IPS DF 4.7 (cell line): ENCODE results near the gene PLCB4.
"Not testable (repeated sequence)": the region's sequence is repeated elsewhere in the genome, so short reads cannot be mapped to it uniquely, and the experiment has no call there.

ENCODE experiments used
- DNase-seq: peaks from one replicate; pipeline ENCODE4 v3.0.0-alpha.2; 2013; ENCODE audit warnings: low spot score; ENCODE audit errors: extremely low read depth

The PLCB4 gene

DNA sequence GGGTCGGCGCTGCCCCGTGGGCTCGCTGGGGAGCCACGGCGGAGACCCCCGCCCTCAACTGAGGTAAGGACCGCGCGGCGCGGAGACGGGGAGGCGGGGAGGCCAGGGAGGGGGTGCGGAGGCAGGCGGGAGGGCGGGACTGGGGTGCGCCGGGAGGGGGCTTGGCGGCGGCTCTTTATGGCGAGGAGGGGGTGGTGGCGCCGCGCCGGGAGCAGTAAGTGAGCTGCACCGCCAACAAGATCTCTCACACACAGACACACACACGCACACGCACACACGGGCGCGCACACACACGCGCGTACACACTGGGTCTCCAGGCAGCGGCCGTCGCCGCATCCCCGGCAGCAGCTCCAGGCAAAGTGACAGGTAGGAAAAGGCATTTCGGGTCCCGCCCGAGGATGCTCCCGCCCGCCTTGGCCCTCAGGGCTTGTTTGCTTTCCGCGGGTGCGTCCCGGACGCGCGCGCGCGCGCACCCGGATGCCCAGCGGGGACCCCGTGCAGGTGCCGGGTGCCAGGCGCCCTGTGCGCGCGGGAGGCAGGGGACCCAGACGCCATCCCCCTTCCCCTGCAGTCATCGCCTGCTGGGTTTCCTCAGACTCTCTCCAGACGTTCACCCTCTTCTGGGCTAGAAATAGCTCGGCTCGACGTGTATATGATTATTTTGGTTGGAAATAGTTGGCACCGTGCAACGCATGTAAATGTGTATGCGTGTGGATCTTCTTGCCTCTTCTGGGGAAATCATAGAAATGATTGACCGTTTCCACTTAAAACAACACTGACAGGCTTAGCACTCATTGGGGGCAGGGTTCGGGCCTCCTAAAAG lies at the start of gene PLCB4:
PLCB4 (plus strand) TSS at position 247 of the 823 bp plus-strand sequence. CDS start 238,728 bp downstream, outside the sequence.
- no peak for DNase-seq

DNA sequence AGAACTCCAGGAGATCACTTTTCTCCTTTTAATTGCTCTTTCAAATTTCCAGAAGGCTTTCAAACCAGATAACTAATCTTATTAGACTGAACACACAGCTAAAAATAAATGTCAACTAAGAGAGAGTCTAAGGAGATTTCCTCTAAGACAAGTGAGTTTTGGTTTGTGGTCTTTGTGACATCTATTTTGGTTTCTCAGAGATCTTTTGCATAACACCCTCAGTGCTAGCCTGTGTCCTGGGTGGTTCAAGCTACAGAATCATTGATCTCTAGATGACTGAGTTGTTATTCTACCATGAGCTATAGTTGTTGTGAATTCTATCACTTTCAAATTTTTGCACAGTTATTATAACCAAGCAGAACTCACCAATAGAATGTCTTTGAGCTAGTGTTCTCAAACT lies 49.1 kb upstream of the PLCB4 start:
- no peak for DNase-seq

DNA sequence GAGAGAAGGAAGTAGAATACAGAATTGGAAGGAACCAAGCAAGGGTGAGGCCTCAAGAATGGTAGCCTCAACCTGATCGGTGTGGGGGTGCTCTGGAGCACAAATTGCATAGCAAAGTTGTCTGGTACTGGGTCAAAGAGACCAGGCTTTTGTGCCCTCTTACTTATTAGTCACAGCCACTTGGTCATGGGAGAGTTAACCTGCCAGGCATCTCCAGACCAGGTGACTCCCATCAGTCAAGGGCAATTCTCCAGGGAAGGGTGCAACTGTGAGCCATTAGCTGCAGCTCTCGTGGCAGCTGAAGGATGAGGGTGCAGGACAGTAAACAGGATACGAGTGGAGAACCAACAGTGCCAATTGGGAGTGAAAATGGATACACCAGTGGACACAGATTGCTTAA lies 47.7 kb upstream of the PLCB4 start:
- DNase-seq: no peak

DNA sequence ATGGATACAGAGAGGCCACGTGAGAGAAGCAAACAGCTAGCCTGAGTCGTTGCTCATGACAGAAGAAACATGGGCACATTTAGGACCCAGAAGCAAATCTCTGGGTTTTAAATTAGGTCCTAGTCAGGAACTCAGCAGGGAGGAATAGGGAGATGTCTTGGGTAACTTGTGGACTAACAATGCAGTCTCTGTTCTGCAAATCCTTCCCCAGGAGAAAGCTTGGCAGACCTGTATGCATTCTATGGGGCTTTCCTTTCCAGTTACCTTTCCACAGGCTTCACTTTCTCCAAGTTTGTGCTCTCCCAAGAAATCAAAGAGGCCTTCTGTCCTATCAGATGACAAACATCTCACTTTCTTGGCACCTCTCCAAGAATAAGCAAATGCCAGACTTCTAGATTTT lies 47.2 kb upstream of the PLCB4 start:
- peak; percentile 71 for DNase-seq

DNA sequence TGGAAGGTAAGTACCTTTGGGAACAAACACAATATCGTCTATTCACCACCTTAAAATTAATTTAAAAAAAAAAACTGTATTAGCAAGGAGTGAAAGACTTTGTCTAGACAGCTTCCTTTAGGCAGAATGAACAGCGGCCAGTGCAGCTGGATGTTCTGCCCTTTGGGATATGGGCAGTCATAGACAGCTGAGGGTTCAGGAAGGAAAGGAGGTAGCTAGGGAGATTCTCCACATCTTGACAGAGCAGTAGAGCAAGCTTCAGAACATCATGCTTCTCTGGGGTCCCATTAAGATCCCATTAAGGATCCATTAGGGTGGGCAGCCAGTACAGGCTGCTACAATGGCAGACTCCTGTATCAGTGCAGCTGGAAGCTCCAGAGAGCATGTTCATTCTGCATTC lies 46.5 kb upstream of the PLCB4 start:
- no peak for DNase-seq

DNA sequence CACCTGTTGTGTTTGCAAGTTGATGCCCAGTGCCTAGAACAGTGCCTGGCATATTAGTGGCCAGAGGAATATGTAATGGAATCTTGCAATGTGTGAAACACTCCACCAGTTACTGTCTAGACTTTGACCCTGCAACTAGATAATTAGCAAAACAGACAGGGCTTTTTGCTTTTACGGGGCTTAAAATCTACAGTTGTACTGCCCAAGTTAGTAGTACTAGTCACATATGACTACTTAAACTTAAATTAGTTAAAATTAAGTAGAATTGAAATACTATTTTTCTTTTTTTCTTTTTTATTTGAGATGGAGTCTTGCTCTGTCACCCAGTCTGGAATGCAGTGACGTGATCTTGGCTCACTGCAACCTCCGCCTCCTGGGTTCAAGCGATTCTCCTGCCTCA lies 44.3 kb upstream of the PLCB4 start:
- DNase-seq: no peak

DNA sequence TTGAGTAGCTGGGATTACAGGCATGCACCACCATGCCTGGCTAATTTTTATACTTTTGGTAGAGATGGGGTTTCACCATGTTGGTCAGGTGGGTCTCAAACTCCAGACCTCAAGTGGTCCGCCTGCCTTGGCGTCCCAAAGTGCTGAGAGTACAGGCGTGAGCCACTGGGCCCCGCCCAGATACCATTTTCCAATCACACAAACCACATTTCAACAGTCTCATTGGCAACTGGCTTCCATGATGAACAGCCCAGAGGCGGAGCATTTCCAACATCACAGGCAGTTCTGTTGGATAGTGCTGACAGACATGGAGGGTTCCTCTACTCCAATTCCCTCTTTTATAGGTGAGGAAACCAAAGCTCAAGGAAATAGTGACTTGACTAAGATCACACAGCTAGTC lies 43.9 kb upstream of the PLCB4 start:
- no peak for DNase-seq

DNA sequence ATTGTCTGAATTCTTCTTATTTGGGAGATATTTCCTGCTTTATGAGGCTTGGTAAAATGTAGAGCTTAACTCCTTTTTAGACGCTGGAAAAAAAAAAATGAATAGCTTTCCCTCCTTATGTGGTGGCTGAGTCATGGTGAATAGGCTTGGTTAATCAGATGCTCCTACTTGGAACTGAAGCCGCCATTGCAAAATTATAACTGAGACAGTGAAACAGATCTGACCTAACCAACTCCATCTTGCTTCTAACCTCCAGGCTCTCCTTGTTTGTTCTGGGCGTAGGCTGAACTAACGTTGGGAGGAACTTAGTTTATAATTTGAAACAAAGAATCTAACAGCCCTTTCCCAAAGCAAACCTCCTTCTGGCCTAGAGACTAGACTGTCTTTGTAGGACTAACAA lies 43.2 kb upstream of the PLCB4 start:
- DNase-seq: no peak

DNA sequence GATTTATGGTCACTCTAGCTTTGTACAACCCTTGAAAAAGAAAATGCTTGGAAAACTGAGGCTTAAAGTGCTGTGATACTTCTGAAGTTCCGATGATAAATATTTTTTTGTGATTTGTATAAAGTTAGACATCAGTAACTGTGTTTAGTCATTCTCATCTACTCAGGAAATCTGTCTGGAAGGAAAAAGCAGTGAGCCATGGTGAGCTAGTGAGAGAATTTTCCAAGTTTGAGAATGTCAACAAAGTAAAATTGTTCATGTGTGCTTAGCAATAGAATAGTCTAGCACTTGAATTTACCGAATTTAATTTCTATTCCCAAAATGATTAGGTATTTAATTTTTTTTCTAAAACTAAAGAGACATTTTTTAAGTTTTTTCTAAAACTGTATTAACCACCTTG lies 41.3 kb upstream of the PLCB4 start:
- no peak for DNase-seq

DNA sequence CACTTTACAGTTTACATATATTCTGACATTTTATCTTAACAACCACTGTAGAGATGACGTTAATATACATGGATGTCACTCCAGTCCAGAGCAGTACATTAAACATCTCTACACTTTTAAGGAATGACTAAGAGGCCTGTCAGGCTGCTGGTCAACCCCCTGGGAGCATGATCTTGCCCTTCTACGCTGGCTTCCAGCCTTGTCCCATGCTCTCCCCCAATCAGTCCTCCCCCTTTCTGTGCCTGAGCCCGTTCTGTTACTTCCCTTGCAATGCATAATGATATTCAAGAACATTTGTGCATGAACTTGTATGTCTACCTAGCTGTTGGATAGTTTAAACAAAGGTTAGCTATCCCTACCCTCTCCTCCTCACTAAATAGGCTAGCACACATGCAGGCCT lies 40.5 kb upstream of the PLCB4 start:
- no peak for DNase-seq

DNA sequence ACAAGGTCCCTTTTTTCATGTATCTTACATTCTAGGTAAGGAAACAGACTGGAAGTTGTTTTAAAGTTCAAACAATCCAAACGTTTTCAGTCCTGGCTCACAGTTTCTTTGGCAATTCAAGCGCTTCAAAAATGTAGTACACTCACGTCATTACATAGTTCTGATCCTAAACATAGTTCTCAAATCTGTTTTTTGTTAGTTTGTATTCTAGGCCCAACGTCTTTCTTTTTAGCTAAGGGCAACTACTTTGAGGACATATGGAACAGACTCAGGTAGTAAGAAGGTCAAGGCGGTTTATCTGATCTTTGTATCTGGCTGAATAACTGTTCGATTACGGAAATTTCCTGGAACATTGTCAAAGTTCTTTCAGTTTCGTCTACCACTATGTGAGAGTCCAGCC lies 36.9 kb upstream of the PLCB4 start:
- no peak for DNase-seq

DNA sequence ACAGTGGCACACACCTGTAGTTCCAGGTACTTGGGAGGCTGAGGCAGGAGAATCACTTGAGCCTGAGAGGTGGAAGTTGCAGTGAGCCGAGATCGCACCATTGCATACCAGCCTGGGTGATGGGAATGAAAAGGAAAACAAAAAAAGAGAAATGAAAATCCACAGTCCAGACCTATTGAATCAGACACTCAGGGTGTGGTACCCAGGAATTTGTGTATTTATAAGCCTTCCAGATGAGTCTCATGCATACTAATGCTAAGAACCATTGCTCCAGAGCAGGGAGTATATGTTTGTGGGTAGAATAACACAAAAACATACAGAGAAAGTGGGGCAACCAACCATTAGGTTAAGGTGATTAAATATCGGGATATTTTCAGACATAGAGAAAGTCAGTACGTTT lies 36.1 kb upstream of the PLCB4 start:
- DNase-seq: no peak

DNA sequence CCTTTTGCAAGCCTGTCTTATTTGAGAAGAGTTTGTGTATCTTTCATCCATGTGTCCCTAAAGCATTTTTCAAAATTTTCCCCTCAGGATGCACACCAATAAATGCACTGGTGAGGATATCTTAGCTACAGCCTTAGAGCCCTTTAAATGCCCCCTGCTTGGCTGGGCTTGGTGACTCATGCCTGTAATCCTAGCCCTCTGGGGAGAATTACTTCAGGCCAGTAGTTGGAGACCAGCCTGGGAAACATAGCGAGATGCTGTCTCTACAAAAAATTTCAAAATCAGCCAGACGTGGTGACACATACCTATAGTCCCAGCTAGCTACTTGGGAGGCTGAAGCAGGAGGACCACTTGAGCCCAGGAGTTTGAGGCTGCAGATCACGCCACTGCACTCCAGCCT lies 33.8 kb upstream of the PLCB4 start:
- DNase-seq: no peak

DNA sequence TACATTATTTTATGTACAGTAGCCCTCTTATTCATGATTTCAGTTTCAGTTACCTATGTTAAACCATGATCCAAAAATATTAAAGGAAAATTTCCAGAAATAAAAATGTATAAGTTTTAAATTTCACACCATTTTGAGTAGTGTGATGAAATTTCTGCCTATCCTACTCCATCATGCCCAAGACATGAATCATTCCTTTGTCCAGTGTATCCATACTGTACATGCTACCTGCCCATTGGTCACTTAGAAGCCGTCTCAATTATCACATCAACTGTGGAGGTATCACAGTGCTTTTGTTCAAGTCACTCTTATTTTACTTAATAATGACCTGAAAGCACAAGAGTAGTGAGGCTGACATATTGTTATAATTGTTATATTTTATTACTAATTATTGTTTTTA lies 32.3 kb upstream of the PLCB4 start:
- no peak for DNase-seq

DNA sequence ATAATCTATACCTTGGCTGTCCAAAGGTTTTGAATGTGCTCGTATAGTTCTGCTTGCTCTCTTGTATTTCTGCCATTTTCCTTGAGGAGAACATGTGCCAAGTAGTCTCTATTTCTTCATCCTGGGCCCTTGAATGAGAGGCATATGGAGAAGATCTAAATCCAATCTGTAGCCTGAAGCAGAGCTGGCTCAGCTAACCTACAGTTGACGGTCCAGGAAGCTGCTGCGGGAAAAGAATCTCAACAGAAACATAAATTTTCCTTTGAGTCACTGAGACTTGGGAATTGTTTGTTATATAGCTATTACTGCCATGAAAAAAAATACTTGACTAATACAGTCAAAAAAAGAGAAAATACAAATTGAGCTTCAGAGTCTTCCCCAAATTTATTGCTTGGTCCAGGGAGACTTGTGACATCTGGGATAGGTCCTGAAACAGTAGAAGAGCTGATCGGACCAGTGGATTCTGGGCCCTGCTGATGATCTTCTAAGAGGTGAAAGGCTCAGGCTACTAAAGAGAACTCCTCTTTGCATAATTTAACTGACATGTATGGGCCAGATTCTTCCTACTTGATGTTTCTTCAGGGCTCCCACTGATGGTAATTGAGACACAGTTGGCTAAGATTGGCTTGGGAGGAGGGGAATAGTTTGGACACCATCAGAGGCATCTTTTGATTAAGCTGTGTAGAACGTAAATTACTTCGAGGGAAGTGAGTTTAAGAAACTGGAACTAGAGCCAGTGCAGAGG lies 29.9 kb upstream of the PLCB4 start:
- no peak for DNase-seq

DNA sequence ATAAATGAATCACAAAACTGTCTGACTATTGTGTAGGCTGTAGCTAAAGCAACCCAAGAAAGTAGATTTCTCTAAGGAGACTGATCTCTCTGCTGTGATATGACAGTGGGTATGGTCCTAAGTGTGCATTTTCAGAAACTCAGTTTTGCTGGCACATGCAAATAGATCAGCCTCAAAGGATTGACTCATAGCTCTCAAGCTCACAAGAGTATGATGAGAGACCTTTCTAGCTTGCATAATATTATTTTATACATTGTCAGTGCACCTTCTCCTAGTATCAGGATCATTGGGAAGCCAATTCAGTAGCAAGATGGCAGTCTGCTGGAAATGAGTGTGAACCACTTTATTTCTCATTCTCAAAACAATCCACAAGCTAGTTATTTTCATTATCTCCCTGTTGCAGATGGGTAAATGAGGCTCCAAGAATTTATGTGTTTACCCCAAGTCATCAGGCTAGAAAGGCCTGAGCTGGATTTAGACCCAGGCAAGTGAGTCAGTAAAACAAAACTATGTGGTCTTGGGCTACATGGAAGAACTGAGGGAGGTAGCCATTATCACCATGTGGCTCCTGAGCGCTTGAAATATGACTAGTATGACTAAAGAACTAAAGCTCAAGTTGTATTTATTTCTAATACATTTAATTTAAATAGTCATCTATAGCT lies 27.9 kb upstream of the PLCB4 start:
- DNase-seq: no peak

DNA sequence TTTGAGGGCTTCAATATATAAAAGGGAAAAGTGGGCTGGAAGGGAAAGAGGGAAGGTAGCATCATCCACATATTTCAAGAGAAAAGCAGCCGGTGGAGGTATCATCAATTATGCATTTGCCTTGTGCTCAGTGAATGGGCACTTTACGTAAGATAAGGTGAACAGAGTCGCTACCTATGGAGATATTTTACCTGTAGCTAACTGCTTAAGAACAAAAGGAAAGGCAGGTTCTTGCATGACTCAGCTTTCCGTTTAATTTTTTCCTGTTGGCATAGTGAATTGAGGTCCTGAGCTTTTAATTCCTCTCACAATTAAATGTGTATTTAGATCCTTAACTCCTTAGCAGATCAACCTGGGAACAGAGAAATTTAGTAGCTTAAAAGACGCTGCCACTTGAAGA lies 25.5 kb upstream of the PLCB4 start:
- no peak for DNase-seq

DNA sequence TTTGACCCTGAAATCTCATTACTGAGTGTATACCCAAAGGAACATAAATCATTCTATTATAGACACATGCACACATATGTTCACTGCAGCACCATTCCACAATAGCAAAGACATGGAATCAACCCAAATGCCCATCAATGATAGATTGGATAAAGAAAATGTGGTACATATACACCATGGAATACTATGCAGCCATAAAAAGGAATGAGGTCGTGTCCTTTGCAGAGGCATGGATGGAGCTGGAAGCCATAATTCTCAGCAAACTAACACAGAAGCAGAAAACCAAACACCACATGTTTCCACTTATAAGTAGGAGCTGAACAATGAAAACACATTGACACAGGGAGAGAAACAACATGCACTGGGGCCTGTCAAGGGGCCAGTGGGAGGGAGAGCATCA lies 21.0 kb upstream of the PLCB4 start:
- DNase-seq: not testable (repeated sequence)

DNA sequence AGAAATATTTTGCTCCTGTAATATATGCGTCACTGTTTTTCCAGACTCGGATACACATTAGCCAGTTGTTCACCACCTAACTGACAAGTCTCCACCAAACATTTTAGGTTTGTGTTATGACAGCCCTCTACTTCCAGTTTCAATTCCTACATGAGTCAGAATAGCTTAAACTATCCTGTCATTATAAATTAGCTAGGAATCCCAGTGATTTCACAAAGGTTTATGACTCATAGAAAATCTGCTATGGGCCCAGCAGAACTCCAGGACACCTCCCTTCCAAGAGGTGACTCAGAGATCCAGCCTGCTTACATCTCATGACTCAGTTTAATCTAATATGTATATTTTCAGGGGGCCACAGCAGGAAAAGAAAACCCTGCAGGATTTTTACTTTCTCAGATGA lies 17.4 kb upstream of the PLCB4 start:
- no peak for DNase-seq

DNA sequence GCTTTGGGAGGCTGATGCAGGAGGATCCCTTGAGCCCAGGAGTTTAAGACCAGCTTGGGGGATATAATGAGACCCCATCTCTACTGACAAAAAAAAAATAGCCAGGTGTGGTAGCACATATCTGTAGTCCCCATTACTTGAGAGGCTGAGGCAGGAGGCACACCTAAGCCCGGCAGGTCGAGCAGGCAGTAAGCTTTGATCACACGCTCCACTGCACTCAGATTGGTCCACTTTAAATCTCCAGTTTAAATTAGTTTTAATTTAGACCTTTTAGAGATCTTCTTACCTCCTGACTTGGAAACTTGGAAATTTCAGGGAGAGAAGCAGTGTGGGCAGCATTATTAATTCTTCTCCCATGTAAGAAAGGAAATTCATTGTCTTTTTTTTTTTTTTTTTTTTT lies 16.8 kb upstream of the PLCB4 start:
- no peak for DNase-seq

DNA sequence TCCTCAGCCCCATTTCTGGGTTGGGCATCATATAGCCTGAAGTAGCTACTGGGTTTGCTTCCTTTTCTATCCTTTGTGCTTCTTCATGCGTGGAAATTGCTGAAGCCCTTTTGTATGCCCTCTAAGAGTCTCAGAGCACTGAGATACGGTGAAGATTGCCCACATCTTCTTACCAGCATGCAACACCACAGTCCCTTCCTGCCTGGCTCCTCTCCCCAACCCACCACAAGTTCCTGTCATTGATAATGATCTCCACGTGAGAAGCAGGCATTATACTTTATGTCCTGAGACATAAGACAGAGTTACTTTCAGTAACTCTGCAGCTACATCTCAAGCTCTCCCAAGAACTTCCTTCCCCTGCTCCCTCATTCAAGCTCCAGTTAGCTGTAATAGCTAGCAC lies 15.8 kb upstream of the PLCB4 start:
- no peak for DNase-seq

DNA sequence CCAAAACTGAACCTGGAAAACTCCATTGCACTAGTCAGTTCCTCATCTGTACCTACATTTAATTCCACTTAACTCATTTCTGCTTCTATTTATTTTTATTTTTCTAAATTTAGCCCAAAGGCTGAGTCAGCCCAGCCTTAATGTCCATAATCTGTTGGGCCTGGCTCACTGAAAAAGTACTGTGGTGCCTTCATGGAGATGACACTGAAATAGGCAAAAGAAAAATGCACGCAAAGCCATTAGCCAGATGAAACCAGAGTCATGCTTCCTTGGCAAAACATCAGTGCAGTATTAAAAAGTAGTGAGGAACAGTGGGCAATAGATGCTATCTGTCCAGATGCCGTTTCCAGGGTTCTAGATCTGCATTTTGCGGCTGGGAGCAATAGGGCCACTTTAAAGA lies 14.7 kb upstream of the PLCB4 start:
- no peak for DNase-seq
